GM19395 (cell line): ENCODE data around the gene RAB10.
"Not testable (repeated sequence)": the region's sequence is repeated elsewhere in the genome, so short reads cannot be mapped to it uniquely, and the experiment has no call there.

Experiments
- ATAC-seq: cut with Tn5 transposase; IDR thresholded peaks from one replicate; pipeline ENCODE4 v1.9.1; 2021; ENCODE audit warnings: mild to moderate bottlenecking, moderate library complexity; ENCODE audit not compliant: unreplicated experiment

Gene RAB10

GRCh38 chr2:26016012-26016705, 17.7 kb upstream of the RAB10 start:
- no peak for ATAC-seq

GRCh38 chr2:26016706-26017045, 17.2 kb upstream of the RAB10 start:
- not testable (repeated sequence) for ATAC-seq

DNA sequence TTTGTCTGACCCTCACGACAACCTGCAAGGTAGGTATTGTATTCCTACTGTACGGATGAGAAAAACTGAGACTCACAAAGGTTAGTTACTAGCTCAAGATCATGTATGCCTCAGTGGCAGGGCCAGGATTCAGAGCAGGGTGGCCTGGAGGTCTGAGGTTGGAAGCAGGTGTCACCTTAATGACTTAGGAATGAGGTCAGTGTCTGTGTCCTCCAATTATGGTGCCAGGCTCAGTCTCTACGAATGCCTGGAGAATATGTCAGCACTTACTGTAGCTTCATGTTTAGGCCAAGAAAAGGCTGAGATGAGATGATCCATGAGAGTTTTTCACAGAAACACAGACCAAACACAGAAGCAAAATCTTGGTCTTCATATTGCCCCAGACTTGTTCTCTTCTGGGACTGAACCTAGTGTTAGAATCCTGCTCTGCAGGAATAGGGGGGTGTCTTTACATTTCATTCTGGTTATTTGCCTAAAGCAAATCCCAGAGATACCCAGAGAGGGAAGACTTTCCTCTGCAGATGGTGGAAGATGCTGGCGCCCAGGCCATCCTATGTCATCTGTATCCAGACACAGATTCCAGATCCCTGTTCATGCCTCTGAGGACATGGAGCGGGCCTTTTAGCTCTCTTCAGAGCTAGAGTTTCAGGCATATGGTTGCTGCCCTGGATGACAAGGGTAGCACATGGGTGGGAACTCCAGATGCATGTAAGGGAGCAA, 16.3 kb upstream of the RAB10 start:
- no peak for ATAC-seq

DNA sequence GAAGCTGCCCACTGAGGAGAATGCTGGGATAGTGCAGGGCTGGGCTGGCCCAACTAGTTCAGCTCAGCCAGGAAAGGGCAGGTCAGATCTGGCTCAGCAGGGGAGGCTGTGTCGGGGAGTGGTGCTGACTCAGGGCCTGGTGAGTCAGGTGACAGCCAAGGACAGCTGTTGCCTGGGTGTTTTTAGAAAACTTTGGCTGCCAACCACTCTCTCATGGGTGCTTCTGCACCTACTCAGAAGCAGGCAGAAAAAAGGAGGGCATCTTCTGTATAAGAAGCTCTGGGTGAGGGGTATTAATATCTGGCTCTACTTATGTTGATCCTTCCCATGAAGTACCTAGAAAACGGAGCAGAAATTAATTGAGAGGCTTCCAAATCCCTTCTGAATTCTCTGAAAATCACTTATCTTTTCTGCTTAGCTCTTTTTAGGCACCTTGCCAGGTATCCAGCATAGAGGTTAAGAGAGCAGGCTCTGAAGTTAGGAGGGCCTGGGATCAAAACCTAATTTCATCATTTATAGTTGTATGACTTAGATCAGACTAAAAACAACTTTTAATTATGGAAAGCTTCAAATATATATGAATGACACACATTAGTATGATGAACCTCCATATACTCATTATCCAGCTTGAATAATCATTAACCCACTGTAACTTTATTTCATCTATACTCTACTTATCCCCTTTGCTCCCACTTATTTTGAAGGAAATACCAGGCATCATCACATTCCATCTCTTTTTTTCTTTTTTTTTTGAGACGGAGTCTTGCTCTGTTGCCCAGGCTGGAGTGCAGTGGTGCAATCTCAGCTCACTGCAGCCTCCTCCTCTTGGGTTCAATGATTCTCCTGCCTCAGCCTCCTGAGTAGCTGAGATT, 15.5 kb upstream of the RAB10 start:
- ATAC-seq, result no peak

- no peak for ATAC-seq
Observed at GRCh38 chr2:26020231-26020640, 13.6 kb upstream of the RAB10 start.

- ATAC-seq, result no peak
Observed at GRCh38 chr2:26024260-26024659, 9.6 kb upstream of the RAB10 start.

- no peak for ATAC-seq
Observed at GRCh38 chr2:26025509-26025908, 8.4 kb upstream of the RAB10 start.

- ATAC-seq, result not testable (repeated sequence)
Observed at GRCh38 chr2:26028083-26028482, 5.8 kb upstream of the RAB10 start.

- peak; percentile 13 for ATAC-seq
Observed at GRCh38 chr2:26032586-26033269, 1.2 kb upstream of the RAB10 start.

GRCh38 chr2:26033270-26033817, 540 bp upstream of the RAB10 start:
- ATAC-seq, result peak; percentile 43

DNA sequence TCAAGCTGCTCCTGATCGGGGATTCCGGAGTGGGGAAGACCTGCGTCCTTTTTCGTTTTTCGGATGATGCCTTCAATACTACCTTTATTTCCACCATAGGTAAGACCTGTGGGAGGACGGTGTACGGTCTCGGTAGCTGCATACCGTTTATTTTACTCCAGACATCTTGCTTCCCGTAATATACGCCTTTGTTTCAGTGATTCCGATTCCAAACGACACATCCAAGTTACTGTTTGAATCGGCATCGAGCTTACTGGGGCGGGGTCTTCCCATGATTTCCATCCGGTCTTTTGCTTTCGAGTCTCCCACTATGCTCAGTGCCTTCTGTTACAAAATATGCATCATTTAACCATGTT, 731 bp downstream of the RAB10 start:
- ATAC-seq, result no peak

DNA sequence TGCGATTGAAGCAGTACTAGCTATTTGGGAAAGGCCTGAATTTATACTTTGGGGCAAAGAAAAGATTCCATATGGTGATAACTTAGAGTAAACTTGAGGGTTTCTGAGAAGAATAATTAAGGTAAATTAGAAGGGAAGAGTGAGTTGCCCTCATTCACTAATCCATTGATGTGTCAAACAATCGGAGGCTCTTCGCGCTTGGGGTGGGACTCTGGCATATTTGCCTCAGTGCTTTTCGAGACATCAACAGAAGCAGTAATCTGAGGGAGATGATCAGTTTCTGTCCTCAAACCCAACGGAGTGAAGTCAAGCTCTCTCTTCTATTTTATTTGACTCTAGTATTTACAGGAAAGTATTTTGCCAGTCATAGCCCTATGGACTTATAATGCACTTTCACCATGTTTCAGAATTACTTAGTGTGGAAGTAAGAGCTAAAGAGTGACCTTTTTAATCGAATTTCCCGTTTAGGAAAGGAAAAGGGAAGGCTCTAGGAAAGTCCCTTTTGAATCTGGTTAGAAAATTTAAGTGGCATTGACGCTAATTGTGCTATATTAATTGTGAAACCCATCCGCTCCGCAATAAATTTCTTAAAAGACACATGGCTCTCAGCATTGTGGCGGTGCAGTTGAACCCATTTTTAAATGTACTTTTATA, 1.3 kb downstream of the RAB10 start:
- no peak for ATAC-seq

- no peak for ATAC-seq
Observed at GRCh38 chr2:26039603-26040323, 5.9 kb downstream of the RAB10 start.

DNA sequence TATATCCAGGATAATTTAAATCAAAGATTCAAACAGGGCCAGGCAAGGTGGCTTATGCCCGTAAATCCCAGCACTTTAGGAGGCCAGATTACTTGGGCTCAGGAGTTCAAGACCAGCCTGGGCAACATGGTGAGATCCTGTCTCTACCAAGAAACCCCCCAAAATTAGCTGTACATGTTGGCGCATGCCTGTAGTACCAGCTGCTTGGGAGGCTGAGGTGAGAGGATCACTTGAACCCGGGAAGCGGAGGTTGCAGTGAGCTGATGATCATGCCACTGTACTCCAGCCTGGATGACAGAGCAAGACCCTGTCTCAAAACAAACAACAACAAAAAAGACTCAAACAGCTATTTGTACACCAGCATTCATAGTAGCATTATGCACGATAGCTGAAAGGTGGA, 9.2 kb downstream of the RAB10 start:
- no peak for ATAC-seq

- peak; percentile 66 for ATAC-seq
Observed at GRCh38 chr2:26043862-26044696, 10.2 kb downstream of the RAB10 start.

GRCh38 chr2:26048791-26049190, 14.9 kb downstream of the RAB10 start:
- ATAC-seq, result no peak

DNA sequence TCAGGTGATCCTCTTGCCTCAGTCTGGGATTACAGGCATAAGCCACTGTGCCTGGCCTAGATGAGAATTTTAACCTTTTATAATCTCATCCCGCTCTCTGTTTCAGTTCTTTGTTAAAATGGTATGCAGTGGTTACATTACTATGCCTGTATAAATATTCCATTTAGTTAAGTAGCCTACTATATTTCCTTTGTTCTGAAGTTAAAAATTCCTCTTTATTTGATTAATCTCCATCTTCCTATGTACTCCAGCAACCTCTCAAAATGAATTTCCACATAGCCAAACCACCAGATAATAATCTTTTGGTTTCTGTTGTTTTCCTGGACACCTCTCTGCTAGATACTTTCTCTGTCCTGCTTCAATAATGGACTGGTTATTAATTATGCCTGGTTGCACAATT, 15.8 kb downstream of the RAB10 start:
- ATAC-seq, result no peak

GRCh38 chr2:26052740-26053139, 18.9 kb downstream of the RAB10 start:
- ATAC-seq, result no peak
